Putamen (tissue), 1 donor: ENCODE measurements around the gene BMPR1B.
"Not testable (repeated sequence)": the region's sequence is repeated elsewhere in the genome, so short reads cannot be mapped to it uniquely, and the experiment has no call there.

ENCODE experiments used
- DNase-seq: peaks from one replicate; pipeline ENCODE4 v3.0.0-alpha.2; 2016; ENCODE audit warnings: low spot score

BMPR1B gene

GRCh38 chr4:95142932-95143331 is 385.2 kb downstream of the BMPR1B start:
- DNase-seq, result no peak

DNA sequence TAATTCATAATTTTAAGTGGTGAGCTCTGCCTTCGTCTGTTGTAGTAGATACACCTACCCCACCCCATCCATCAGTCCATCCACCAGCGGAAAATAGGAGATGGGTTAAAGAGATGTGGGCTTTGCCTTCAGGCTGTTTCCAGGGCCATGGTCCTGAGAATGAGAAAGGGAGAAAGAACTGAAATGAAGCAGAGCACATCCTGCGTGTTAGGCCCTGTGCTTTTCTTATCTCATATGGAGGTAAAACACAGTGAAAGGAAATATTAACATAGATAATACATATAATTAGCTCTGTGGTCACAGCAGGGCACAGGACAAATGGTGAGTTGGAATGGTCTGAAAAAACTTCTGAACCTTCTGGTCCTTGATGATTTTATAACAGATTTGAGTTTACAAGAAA is 393.5 kb downstream of the BMPR1B start:
- DNase-seq, result no peak

DNA sequence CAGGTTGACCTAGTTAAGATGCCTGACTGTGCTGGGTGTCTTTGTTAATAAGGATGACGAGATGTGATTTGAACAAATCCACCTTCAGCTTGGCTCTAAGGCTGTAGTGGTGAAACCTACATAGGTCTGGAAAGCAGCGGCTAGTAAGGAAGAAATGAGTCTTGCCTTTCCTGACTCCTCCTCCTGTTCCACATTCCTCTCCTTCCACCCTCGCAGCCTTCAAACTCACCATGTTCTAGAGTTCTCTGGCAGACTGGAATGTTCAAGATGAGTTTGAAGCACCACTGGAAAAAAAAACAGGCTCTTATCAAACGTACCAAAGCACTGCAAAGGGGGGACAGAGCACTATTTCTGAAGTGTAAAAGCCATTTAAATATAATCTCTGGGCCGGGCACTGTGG is 395.4 kb downstream of the BMPR1B start:
- no peak for DNase-seq

DNA sequence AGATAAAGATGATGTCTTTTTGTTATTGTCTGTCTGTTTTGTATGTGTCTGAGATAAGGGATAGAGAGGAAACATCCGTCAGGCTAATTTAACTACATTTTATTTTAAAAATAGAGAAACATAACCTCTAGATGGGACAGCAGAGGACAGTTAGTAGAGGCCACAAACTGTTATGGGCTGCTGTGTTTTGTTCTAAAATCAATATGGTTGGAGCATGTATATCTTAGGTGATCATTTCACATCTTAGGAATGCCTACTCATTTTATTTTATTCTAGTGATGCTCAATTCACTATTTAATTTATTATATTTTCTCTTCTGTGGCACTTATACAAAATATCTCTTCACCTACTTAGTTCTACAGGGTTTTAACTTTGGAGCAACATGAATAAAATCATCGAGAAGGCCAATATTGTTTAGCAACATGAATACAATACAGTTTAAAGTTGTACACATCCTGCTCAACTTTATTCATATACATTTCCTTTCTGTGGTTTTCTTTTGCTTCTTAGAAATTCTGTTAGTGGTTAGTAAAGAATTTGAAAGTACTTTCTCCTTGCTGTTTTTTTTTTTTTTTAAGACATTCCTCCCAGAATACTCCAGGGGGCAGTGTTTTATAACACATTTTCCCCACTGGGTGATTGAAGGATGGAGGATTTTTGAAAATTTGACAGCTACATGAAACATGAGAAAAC is 398.1 kb downstream of the BMPR1B start:
- DNase-seq, result no peak

DNA sequence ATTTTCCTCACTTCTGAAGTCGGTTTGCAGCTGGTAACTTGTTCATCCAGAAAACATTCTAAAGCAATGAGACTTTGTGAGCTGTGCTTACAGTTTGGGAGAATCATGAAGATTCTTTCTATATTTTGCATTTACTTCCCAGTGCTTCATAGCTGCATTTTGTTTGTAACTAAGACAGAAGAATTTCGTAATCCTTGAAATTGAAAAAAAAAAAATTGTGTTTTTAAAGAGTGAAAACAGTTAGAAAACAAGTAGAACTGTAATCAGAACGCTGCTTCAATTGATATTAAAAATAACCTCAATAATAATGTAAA is 398.7 kb downstream of the BMPR1B start:
- no peak for DNase-seq

GRCh38 chr4:95157596-95157995 is 399.8 kb downstream of the BMPR1B start:
- no peak for DNase-seq

DNA sequence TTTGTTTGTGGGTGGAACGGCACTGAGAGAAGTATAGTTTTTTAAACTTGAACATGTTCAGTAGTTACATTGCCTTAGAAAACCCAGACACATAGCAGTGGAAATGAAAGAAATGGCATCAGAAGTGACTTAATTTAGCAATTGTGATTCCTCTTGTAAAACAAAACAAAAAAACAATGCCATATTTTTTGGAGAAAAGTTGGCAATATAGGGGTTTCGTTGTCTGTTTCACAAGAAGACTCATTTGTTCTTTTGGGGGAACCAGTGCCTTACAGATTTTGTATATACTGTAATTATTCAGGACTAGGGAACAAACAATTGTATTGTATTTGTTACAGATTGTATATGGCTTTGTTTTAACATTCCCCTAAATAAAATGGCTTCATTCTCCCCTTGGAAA is 400.3 kb downstream of the BMPR1B start:
- DNase-seq, result no peak

- DNase-seq, result no peak
Measured at GRCh38 chr4:95158626-95159025, 400.9 kb downstream of the BMPR1B start.

DNA sequence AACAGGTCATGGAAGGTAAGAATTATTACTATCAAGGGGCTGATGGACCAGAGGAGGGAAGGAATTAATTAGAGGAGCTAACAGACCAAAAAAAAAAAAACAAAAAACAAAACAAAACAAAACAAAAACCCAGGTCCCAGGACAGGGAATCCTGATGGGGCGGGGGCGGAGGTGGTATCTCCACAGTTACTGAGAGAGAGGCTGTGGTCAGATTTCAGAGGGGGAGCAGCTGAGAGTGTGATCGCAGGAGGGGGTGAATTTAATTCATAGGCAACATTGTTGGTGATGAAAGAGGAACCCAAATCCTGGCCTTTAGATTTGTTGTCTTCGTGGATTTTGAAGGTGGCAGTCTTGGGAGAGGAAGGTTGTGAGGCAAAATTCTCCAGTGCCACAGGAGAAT is 401.6 kb downstream of the BMPR1B start:
- no peak for DNase-seq

DNA sequence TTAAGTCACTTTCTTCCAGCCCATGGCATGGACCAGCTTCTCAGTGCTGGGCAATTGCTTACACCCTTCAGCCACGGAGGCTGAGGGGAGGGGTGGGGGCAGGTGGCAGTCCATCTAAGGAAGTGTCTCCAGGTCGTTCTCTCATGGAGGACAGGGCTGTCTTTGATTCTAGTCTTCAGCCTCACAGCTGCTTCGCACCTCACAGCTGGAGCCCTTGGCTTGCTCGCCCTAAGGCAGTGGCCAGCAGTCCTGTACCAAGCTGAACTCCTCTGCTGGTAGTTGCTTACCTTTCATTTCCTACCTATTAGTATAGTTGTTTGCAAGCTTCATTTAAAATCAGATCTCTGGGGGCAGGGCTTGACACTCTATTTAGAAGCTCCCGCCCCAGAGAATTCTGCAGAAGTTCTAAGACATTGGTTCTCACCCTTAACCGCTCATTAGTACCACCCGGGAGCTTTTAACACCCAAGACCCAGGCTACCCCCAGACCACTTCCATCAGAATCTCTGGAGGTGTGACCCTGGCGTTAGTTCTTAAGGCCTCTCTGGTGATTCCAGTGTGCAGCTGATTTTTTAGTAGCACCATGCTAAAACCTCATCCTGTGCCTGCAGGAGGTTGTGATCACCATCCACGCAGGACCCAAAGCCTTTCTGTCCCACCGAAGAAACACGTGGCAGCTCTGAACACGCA is 404.2 kb downstream of the BMPR1B start:
- no peak for DNase-seq

DNA sequence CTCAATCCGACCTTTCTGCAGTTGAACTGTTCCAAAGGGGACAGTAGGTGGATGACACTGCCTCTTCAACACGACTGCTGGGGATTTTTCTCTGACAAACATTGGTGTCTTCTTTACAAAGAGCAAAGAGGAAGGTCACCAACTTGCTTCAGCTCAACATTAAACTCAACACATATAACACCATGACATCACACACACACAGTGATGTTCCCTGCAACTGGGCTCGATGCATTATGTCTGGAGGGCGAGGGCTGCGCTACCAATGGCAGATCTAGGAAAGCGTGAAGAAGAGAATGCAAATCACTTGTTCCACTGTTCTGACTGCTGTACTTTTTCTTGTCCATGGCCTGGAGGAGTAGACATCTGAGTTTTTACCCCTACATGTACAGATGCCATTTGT is 405.1 kb downstream of the BMPR1B start:
- no peak for DNase-seq

GRCh38 chr4:95165926-95166524 is 408.3 kb downstream of the BMPR1B start:
- peak; percentile 83 for DNase-seq

DNA sequence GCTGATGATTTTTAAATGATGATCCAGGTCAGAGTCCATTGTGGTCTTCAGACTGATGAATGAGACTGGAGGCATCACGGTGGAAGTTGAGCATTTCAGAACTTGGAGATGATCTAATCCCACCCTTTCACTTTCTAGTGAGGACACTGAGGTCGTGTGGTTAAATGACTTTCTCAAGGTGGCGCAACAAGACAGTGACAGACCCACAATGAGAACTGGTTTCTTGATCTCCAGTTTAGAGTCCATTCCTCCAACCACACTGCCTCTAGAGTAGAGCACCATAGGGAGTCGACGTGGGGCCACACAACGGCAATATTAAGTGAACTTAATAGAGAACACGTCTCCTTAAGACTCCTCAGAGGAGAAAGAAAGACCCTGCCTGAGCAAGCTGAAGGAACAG is 410.1 kb downstream of the BMPR1B start:
- DNase-seq, result no peak

- peak; percentile 79 for DNase-seq
Measured at GRCh38 chr4:95170176-95170575, 412.4 kb downstream of the BMPR1B start.

GRCh38 chr4:95171377-95171776 is 413.6 kb downstream of the BMPR1B start:
- not testable (repeated sequence) for DNase-seq

- DNase-seq, result no peak
Measured at GRCh38 chr4:95178938-95179337, 421.2 kb downstream of the BMPR1B start.

- no peak for DNase-seq
Measured at GRCh38 chr4:95180531-95181242, 422.9 kb downstream of the BMPR1B start.

GRCh38 chr4:95181243-95181995 is 423.7 kb downstream of the BMPR1B start:
- no peak for DNase-seq

GRCh38 chr4:95181996-95182306 is 424.2 kb downstream of the BMPR1B start:
- no peak for DNase-seq

DNA sequence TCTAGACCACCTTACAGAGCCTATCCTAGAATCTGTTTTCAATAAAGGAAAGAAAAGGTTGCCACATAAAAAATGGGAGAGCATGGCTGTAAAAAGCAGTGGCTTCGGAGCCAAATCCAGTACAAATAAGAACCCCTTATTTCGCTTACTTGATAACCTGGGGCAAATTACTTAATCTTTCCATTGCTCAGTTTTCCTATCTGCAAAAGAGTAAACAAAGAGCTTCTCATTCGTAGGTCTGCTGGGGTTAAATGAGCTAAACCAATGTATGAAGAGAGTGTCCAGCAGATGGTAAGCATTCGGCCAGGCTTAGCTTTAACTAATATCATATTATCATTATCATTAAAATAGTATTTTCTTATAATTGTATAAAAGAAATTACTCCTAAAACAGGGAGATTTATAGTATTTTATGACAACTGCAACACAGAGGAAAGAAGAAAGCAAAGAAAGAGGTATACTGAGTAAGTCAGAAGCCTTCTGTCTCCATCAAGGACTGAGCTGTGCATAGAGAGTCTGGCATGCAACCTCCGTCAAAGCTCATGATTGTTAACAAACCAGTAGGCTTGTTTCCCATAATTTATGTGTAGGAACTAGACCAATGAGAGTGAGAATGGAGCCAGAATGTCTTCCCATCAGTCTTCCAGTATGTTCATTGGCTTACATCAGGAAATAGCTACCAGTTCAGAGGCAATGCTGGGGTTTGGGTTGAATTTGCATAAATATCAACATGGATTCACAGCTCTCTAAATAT is 426.1 kb downstream of the BMPR1B start:
- no peak for DNase-seq

GRCh38 chr4:95186666-95187065 is 428.9 kb downstream of the BMPR1B start:
- no peak for DNase-seq
